Prostate gland (tissue), 2 donors: ENCODE measurements around the gene CYTIP. TPM values are rescaled to one million over a fixed set of nuclear protein-coding genes. Genes with fewer than 3 reads are reported as not detected.

Source experiments
- DNase-seq: peaks from one replicate; pipeline ENCODE4 v3.0.0-alpha.2; 2019; ENCODE audit warnings: low spot score
- H3K27ac ChIP-seq, 2 donors: fragments of 200-600 bp; sonication (generic); 2 replicates each; pipeline ENCODE4 v1.5.1; 2017 to 2019
- H3K27me3 ChIP-seq: fragments of 200-600 bp; sonication (generic); replicated peaks from 2 replicates; pipeline ENCODE4 v1.5.1; 2019; ENCODE audit not compliant: insufficient read depth
- H3K36me3 ChIP-seq, 2 donors: fragments of 200-600 bp; sonication (generic); 1 replicate in 1 of 2; 2 replicates in 1 of 2; pipeline versions ENCODE4 v1.5.1 to v1.8.1; 2017 to 2019
- H3K4me1 ChIP-seq: fragments of 200-600 bp; sonication (generic); replicated peaks from 2 replicates; pipeline ENCODE4 v1.5.1; 2019
- H3K4me3 ChIP-seq, 2 donors: fragments of 200-600 bp; sonication (generic); 2 replicates each; pipeline ENCODE4 v1.5.1; 2017 to 2019
- H3K9me3 ChIP-seq: fragments of 200-600 bp; sonication (generic); 2 replicates; pipeline ENCODE4 v1.5.1; 2017
- POLR2A ChIP-seq: fragments of 450-650 bp; IDR thresholded peaks from one replicate; pipeline ENCODE4 v1.6.1; 2016; ENCODE audit warnings: antibody characterized with exemption, mild to moderate bottlenecking
- POLR2AphosphoS5 ChIP-seq: sonication (generic); formaldehyde crosslinking; IDR thresholded peaks from one replicate; pipeline ENCODE4 v1.6.1; 2017; ENCODE audit warnings: antibody characterized with exemption
- WGBS: methylation state at CpG from one replicate; pipeline ENCODE4 v1.1.5; 2018; 5-methylcytosine and 5-hydroxymethylcytosine counted together
- intact Hi-C: fragments of 100-400 bp; cut with DNase I; formaldehyde crosslinking; loops from one replicate; pipeline ENCODE4 v1.14.2; 2022
- total RNA-seq, 2 donors: library from RNA; depleted of rRNA; stranded (reverse); fragments of >200 nt; gene quantifications; one replicate each; pipeline ENCODE4 v1.1.0, GENCODE V29; 2016
- TF ChIP-seq, protein P1 (sequence below), 4 experiments: fragments of 200-600 bp in 2 of 4; fragments of 450-650 bp in 2 of 4; sonication (generic) in 2 of 4; IDR thresholded peaks; 1 replicate in 3 of 4; 2 replicates in 1 of 4; pipeline ENCODE4 v1.5.1; 2016 to 2019; ENCODE audit warnings: antibody characterized with exemption in 4 of 4, mild to moderate bottlenecking in 2 of 4, moderate library complexity in 2 of 4

The CYTIP gene
- total RNA-seq, 2 donors from 2014 or later, result 3.3 to 7.4 TPM

GRCh38 chr2:157418239-157418641 lies 25.6 kb downstream of the CYTIP start:
- TF ChIP-seq, protein P1, sequence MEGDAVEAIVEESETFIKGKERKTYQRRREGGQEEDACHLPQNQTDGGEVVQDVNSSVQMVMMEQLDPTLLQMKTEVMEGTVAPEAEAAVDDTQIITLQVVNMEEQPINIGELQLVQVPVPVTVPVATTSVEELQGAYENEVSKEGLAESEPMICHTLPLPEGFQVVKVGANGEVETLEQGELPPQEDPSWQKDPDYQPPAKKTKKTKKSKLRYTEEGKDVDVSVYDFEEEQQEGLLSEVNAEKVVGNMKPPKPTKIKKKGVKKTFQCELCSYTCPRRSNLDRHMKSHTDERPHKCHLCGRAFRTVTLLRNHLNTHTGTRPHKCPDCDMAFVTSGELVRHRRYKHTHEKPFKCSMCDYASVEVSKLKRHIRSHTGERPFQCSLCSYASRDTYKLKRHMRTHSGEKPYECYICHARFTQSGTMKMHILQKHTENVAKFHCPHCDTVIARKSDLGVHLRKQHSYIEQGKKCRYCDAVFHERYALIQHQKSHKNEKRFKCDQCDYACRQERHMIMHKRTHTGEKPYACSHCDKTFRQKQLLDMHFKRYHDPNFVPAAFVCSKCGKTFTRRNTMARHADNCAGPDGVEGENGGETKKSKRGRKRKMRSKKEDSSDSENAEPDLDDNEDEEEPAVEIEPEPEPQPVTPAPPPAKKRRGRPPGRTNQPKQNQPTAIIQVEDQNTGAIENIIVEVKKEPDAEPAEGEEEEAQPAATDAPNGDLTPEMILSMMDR (IDR thresholded peaks at IDR 0.05), result no peak
- TF ChIP-seq POLR2AphosphoS5 (no peak), POLR2A (no peak)
- WGBS, result 79% methylated on average over 4 of the region's 4 CpGs
- no peaks in the 10 kb centered on the region for H3K9me3 ChIP-seq
- H3K4me3 ChIP-seq, result no peak overlapping the region
- H3K27ac ChIP-seq, result no peak overlapping the region
- no peaks in the 10 kb centered on the region for H3K36me3 ChIP-seq
- intact Hi-C loops, result no loop called here
- DNase-seq, result no peak
- no peaks in the 10 kb centered on the region for H3K27me3 ChIP-seq
- H3K4me1 ChIP-seq, result no peaks in the 10 kb centered on the region

DNA sequence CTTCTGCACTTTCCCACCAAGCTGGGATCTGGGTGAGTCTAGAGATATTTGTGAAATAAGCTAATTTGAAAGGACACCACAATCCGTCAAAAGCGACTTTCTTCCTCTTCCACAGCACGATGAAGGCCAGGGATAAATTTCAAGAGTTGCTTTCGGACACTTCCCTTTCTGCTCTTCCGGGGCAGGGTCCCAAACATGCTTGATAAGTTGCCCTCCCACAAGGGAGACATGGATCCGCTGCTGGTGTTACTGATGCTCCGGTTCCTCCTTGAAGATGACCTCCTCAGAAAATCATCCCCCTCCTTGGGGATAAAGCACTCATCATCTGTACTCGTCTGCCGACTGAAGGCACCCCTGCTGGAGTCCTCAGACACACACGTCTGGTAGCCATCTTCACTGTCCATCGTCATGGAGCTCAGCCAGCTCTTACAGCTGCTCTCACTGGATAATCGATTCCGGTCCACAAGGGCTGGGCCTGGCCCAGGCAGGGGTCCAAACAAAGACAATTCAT lies 28.2 kb downstream of the CYTIP start:
- intact Hi-C loops, result no loop called here
- 91% methylated on average over 13 of the region's 13 CpGs for WGBS
- DNase-seq, result no peak
- Histone ChIP-seq H3K4me1 (no peaks in the 10 kb centered on the region), H3K27me3 (no peaks in the 10 kb centered on the region), H3K36me3 (no peaks in the 10 kb centered on the region), H3K9me3 (no peaks in the 10 kb centered on the region), H3K27ac (no peak overlapping the region), H3K4me3 (no peak overlapping the region)
- TF ChIP-seq, protein P1 (IDR thresholded peaks at IDR 0.05), result no peak
- no peak for TF ChIP-seq POLR2A
- no peak for TF ChIP-seq POLR2AphosphoS5

DNA sequence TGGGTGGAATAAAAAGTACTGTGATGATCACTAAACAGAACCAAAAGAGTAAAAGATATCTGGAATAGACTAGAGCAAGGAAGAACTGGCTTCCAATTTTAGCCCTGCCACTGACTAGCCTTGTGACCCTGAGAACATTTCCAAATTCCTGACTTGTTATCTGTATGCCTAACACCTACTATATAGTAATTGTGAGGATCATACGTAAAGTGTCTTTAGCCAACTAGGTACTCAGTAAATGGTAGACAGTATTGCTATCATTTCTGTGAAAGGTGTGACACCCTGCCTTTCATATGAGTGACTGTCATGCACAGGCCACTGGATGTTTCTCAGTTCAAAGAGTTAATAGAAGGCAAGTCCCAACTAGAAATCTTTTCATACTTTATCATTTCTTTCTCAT lies 29.8 kb downstream of the CYTIP start:
- WGBS, result 92% methylated on average over 1 of the region's 1 CpG
- Histone ChIP-seq H3K9me3 (no peaks in the 10 kb centered on the region), H3K4me1 (no peaks in the 10 kb centered on the region), H3K27me3 (no peaks in the 10 kb centered on the region), H3K36me3 (no peaks in the 10 kb centered on the region), H3K27ac (no peak overlapping the region), H3K4me3 (no peak overlapping the region)
- TF ChIP-seq, protein P1 (IDR thresholded peaks at IDR 0.05), result no peak
- TF ChIP-seq POLR2AphosphoS5 (no peak), POLR2A (no peak)
- intact Hi-C loops, result no loop called here
- DNase-seq, result no peak

DNA sequence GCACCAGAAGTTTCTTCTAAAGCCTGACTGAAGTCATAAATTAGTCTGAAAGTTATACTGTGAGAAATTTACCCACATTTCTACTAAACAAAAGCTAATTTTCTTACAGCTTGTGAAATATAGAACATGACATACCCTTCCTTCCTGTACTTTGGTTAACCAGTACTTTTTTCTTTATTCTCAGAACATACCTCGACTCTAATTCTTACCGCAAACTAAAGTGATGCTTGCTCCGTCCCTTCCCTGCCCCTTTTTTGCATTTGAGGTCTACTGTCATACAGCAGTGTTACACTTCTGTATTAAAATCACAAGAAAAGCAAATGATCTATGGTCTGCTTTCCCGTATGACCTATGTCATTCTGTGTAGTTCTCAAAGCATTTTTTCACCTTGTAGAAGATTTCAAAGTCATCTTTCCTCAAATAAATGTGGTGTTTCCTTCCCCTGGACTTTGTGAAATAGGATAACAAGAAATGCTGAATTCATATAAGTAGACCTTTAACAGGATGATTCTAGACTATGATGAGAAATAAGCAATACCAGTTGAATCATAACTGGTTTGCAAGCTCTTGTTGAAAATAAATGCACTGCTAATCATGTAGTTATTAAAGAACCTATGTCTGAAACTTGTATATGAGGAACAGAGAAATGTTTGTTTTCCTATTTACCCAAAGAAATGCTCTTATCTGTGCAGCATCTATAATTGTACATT lies 30.4 kb downstream of the CYTIP start:
- no peak overlapping the region for H3K27ac ChIP-seq
- 68% methylated on average over 4 of the region's 4 CpGs for WGBS

More for the DNA sequence above, 30.4 kb downstream of the CYTIP start:
- DNase-seq, result no peak
- TF ChIP-seq POLR2A (no peak), POLR2AphosphoS5 (no peak)
- TF ChIP-seq, protein P1 (IDR thresholded peaks at IDR 0.05), result no peak
- H3K9me3 ChIP-seq, result no peaks in the 10 kb centered on the region
- H3K4me1 ChIP-seq, result no peaks in the 10 kb centered on the region
- no peaks in the 10 kb centered on the region for H3K27me3 ChIP-seq
- intact Hi-C loops, result no loop called here
- H3K4me3 ChIP-seq, result no peak overlapping the region
- H3K36me3 ChIP-seq, result no peaks in the 10 kb centered on the region
